T-helper 22 cell (primary cell): ENCODE results near the gene RPL29.

Experiments
- DNase-seq: peaks from one replicate; pipeline ENCODE4 v3.0.0-alpha.2; 2020; ENCODE audit warnings: low read depth

The RPL29 gene

GRCh38 chr3:51945031-51945840, 50.5 kb downstream of the RPL29 start:
- no peak for DNase-seq

GRCh38 chr3:51944451-51945021, 51.2 kb downstream of the RPL29 start:
- DNase-seq, result no peak
